HG03565 (cell line): Measurements from ENCODE around the gene SLC27A2.
"Not testable (repeated sequence)": the region's sequence is repeated elsewhere in the genome, so short reads cannot be mapped to it uniquely, and the experiment has no call there.

Source experiments
- ATAC-seq: cut with Tn5 transposase; IDR thresholded peaks from one replicate; pipeline ENCODE4 v1.9.1; 2021; ENCODE audit warnings: mild to moderate bottlenecking, moderate library complexity; ENCODE audit not compliant: unreplicated experiment

The SLC27A2 gene

GRCh38 chr15:50162969-50163718 is 18.9 kb upstream of the SLC27A2 start:
- no peak for ATAC-seq

GRCh38 chr15:50163719-50164410 is 18.1 kb upstream of the SLC27A2 start:
- no peak for ATAC-seq

GRCh38 chr15:50164458-50164857 is 17.5 kb upstream of the SLC27A2 start:
- ATAC-seq, result no peak

GRCh38 chr15:50166216-50166615 is 15.8 kb upstream of the SLC27A2 start:
- no peak for ATAC-seq

GRCh38 chr15:50167110-50167509 is 14.9 kb upstream of the SLC27A2 start:
- no peak for ATAC-seq

GRCh38 chr15:50168379-50168778 is 13.6 kb upstream of the SLC27A2 start:
- no peak for ATAC-seq

GRCh38 chr15:50168783-50169411 is 13.1 kb upstream of the SLC27A2 start:
- no peak for ATAC-seq

- ATAC-seq, result not testable (repeated sequence)
Observed at GRCh38 chr15:50172360-50172895, 9.6 kb upstream of the SLC27A2 start.

- no peak for ATAC-seq
Observed at GRCh38 chr15:50176869-50177268, 5.1 kb upstream of the SLC27A2 start.

- ATAC-seq, result no peak
Observed at GRCh38 chr15:50180091-50180490, 1.9 kb upstream of the SLC27A2 start.

GRCh38 chr15:50180582-50180981 is 1.4 kb upstream of the SLC27A2 start:
- ATAC-seq, result no peak

GRCh38 chr15:50181201-50181968 is 611 bp upstream of the SLC27A2 start:
- ATAC-seq, result no peak

GRCh38 chr15:50182219-50183013 is 420 bp downstream of the SLC27A2 start:
- ATAC-seq, result peak; percentile 32

GRCh38 chr15:50183112-50183794 is 1.3 kb downstream of the SLC27A2 start:
- peak; percentile 52 for ATAC-seq

- no peak for ATAC-seq
Observed at GRCh38 chr15:50184863-50185504, 3.0 kb downstream of the SLC27A2 start.

- no peak for ATAC-seq
Observed at GRCh38 chr15:50186090-50186489, 4.1 kb downstream of the SLC27A2 start.

GRCh38 chr15:50186752-50187151 is 4.8 kb downstream of the SLC27A2 start:
- no peak for ATAC-seq

GRCh38 chr15:50187525-50187924 is 5.5 kb downstream of the SLC27A2 start:
- ATAC-seq, result no peak

- no peak for ATAC-seq
Observed at GRCh38 chr15:50187997-50188396, 6.0 kb downstream of the SLC27A2 start.
